GM12872 (cell line): Measurements from ENCODE around the gene TMEM114.

Experiments used
- TF ChIP-seq, protein P1 (sequence below): IDR thresholded peaks from 3 replicates; pipeline ENCODE4 v1.5.1; 2011; ENCODE audit warnings: low read depth, mild to moderate bottlenecking, low read length, moderate library complexity; ENCODE audit not compliant: insufficient read depth

Gene TMEM114

DNA sequence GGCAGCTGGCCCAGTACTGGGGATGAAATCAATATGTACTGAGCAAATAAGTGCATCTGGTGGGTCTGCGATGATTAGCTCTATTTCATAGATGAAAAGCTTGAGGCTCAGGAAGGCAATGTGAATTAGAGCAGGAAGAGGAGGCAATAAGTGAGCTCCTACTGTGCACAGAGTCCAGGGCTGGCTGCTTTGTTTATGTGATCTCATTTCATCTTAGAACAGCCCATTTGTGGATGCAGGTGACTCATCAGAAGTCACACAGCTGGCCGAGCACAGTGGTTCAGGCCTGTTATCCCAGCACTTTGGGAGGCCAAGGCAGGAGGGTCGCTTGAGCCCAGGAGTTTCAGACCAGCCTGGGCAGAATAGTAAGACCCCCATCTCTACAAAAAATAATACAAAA lies 7.1 kb downstream of the TMEM114 start:
- TF ChIP-seq, protein P1, sequence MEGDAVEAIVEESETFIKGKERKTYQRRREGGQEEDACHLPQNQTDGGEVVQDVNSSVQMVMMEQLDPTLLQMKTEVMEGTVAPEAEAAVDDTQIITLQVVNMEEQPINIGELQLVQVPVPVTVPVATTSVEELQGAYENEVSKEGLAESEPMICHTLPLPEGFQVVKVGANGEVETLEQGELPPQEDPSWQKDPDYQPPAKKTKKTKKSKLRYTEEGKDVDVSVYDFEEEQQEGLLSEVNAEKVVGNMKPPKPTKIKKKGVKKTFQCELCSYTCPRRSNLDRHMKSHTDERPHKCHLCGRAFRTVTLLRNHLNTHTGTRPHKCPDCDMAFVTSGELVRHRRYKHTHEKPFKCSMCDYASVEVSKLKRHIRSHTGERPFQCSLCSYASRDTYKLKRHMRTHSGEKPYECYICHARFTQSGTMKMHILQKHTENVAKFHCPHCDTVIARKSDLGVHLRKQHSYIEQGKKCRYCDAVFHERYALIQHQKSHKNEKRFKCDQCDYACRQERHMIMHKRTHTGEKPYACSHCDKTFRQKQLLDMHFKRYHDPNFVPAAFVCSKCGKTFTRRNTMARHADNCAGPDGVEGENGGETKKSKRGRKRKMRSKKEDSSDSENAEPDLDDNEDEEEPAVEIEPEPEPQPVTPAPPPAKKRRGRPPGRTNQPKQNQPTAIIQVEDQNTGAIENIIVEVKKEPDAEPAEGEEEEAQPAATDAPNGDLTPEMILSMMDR: no peak

DNA sequence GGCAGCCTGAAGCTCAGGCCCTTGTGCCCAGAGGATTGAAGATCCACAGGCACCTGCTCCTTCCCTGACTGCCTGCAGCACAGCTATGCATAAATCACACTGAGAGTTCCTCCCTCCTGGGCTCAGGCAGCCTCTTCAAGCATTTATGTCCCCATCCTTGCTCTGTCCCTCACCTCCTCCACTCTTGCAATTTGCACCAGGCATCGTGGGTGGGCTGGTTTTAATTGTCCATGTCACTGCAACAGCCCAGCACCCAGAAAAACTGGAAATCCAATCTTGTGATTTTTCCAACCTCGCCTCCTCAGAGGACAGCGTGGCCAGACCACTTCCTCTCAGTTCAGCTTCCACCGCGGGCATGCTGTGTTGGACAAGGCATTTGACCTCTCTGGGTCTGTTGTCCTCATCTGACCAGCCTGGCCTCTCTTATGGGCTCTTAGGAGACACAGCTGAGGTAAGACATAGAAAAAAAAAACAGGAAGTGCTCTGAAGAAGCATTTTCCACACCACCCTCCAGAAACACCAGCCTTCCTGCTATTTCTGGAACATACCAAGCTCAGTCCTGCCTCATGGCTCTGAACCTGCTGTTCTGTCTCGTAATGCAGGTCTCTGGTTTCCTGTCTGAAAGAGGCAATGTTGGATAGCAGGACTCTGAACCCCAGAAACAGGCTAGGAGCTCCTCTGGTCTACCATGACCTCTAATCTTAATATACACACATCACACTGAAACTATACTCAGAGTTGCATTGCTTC lies 8.3 kb downstream of the TMEM114 start:
- TF ChIP-seq, protein P1: no peak

DNA sequence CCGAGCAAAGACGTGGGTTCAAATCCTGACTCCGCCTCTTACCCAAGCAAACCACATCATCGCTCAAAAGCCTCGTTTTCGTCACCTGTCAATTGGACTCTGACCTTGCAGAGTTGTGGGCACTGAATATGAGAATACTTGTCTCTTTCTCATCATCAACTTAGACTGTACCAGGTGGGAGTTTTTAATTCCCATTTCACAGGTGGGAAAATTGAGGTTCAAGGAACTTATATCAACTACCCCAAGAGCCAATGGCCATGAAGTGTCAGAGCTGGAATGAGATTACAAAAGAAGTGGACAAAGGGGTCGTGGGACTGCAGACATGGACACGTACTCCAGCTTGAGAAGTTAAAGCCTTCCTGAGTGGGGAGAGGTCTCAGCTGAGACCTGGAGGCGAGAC lies 10.8 kb downstream of the TMEM114 start:
- TF ChIP-seq, protein P1: no peak

DNA sequence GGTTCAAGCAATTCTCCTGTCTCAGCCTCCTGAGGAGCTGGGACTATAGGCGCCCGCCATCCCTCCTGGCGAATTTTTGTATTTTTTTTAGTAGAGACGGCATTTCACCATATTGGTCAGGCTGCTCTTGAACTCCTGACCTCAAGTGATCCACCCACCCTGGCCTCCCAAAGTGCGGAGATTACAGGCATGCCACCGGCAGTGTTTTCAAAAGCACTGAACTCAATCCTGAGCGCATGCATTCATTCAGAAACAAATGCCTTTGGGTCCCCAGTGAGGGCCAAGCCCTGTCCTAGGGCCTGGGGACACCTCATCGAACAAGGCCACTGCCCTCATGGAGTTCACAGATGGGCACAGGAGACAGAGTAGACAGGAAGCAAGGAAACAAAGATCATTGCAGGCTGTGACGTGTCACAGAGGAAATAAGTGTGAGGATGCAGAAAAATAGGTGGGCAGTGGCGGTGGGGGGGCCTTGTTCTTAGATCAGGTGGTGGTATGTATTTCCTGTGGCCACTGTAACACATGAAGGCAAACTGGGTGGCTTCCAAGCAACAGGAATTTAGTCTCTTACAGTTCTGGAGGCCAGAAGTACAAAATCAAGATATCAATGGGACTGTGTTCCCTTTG lies 12.5 kb downstream of the TMEM114 start:
- TF ChIP-seq, protein P1: no peak

DNA sequence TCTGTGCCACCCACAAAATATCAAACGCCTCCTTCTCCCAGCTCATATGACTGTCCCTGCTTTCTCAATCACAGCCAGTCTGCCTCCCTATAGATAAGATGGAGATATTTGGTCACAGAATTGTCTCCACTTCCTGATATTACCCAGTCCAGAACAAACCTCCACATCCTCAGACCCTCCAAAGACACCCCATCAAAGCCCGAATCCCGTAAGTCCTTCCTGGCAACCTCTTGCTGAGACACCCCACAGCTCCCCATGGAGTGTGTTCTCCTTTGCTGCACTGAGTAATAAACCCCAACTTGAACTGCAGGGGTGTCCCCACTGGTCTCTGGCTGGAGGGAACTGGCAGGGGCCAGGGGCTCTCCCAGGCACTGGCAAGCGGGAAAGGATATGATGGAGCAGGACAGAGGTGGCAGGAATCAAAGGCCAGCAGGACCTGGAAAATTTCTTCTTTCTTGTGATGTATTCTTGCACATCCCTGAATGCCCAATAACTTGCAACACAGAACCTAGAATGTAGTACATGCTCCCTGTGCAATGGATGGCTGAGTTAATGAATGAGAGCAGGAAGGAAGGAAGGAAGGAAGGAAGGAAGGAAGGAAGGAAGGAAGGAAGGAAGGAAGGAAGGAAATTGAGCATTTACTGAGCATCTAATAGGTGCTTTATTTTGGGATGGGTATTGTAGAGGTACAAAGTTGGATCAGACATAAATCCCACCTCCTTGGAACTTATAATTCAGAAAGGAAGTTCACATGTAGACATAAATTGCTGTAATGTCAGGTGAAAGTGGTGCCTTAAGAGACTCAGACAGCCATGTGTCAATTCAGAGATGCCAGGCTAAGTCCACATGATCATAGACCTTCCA lies 13.9 kb downstream of the TMEM114 start:
- TF ChIP-seq, protein P1: no peak

DNA sequence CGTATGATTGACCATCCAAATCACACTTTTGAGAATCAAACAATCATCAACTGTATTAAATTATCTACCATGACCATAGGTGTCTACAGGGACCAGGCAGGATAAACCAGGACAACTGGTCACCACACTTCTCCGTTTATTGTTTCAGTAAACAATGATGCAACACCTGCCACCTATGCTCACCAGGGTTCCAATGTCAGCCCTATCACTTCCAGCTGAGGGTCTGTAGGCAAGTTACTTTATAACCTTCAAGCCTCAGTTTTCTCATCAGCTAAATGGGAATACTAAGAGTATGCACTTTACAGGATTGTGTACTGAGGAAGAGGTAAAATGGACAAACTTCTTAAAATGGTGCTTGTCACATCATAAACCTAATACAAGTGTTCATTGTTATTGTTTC lies 14.9 kb downstream of the TMEM114 start:
- TF ChIP-seq, protein P1: no peak
